Measurements from ENCODE around the gene PBX3.

The PBX3 gene

GRCh38 chr9:125831054-125831453, 83.9 kb downstream of the PBX3 start:
- no peak for TF ChIP-seq CTCF (IDR thresholded peaks at IDR 0.05)

- TF ChIP-seq CTCF (IDR thresholded peaks at IDR 0.05): no peak
Observed at GRCh38 chr9:125831616-125832015, 84.4 kb downstream of the PBX3 start.

GRCh38 chr9:125835655-125836054, 88.5 kb downstream of the PBX3 start:
- no peak for TF ChIP-seq CTCF (IDR thresholded peaks at IDR 0.05)

- TF ChIP-seq CTCF (IDR thresholded peaks at IDR 0.05): no peak
Observed at GRCh38 chr9:125839317-125839716, 92.1 kb downstream of the PBX3 start.

- no peak for TF ChIP-seq CTCF (IDR thresholded peaks at IDR 0.05)
Observed at GRCh38 chr9:125841444-125841843, 94.3 kb downstream of the PBX3 start.

- no peak for TF ChIP-seq CTCF (IDR thresholded peaks at IDR 0.05)
Observed at GRCh38 chr9:125842242-125842641, 95.1 kb downstream of the PBX3 start.

GRCh38 chr9:125843646-125844045, 96.5 kb downstream of the PBX3 start:
- TF ChIP-seq CTCF (IDR thresholded peaks at IDR 0.05): no peak

- TF ChIP-seq CTCF (IDR thresholded peaks at IDR 0.05): no peak
Observed at GRCh38 chr9:125844611-125845010, 97.4 kb downstream of the PBX3 start.

Measured in LNCAP (cell line).